ENCODE measurements around the gene CCR6. TPM values are rescaled to one million over a fixed set of nuclear protein-coding genes. Genes with fewer than 3 reads are reported as not detected.

Gene CCR6
- total RNA-seq, 4 donors from 2014 or later, result 0.23 to 2.4 (median 0.57) TPM; not detected in 1

DNA sequence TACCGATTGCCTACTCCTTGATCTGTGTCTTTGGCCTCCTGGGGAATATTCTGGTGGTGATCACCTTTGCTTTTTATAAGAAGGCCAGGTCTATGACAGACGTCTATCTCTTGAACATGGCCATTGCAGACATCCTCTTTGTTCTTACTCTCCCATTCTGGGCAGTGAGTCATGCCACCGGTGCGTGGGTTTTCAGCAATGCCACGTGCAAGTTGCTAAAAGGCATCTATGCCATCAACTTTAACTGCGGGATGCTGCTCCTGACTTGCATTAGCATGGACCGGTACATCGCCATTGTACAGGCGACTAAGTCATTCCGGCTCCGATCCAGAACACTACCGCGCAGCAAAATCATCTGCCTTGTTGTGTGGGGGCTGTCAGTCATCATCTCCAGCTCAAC lies 13.5 kb downstream of the CCR6 start:
- no peak for DNase-seq
- 82 to 85% methylated on average over 13 of the region's 13 CpGs for WGBS, 2 donors
- TF ChIP-seq CTCF (IDR thresholded peaks at IDR 0.05), result no peak
- TF ChIP-seq POLR2A (IDR thresholded peaks at IDR 0.05), result no peak
- Histone ChIP-seq H3K9me3 (no peaks in the 10 kb centered on the region), H3K4me3 (no peak overlapping the region), H3K36me3 (no peaks in the 10 kb centered on the region), H3K4me1 (no peaks in the 10 kb centered on the region), H3K27ac (no peak overlapping the region), H3K27me3 (peaks cover 0 to 13% (median 0%) of the 10 kb centered on the region in 4 donors)
- intact Hi-C loops (cut with DNase I), result no loop called here

- intact Hi-C loops (cut with DNase I), result no loop called here
Observed at GRCh38 chr6:167137081-167137480, 14.2 kb downstream of the CCR6 start.

GRCh38 chr6:167137881-167138280 lies 15.0 kb downstream of the CCR6 start:
- H3K27ac ChIP-seq, result no peak overlapping the region
- H3K36me3 ChIP-seq, result no peaks in the 10 kb centered on the region
- DNase-seq, result no peak
- H3K27me3 ChIP-seq, result peaks cover 0 to 20% (median 0%) of the 10 kb centered on the region in 4 donors
- H3K4me3 ChIP-seq, result no peak overlapping the region
- 41 to 59% methylated on average over 6 of the region's 6 CpGs for WGBS, 2 donors
- intact Hi-C loops (cut with DNase I), result no loop called here
- TF ChIP-seq CTCF (IDR thresholded peaks at IDR 0.05), result no peak
- TF ChIP-seq POLR2A (IDR thresholded peaks at IDR 0.05), result no peak
- H3K9me3 ChIP-seq, result no peaks in the 10 kb centered on the region
- H3K4me1 ChIP-seq, result no peaks in the 10 kb centered on the region

More at GRCh38 chr6:167137081-167137480, 14.2 kb downstream of the CCR6 start:
- Histone ChIP-seq H3K36me3 (no peaks in the 10 kb centered on the region), H3K27me3 (peaks cover 0 to 18% (median 0%) of the 10 kb centered on the region in 4 donors), H3K4me1 (no peaks in the 10 kb centered on the region), H3K9me3 (no peaks in the 10 kb centered on the region), H3K4me3 (no peak overlapping the region), H3K27ac (no peak overlapping the region)
- WGBS, 2 donors, result 94 to 95% methylated on average over 9 to 10 of the region's 10 CpGs
- TF ChIP-seq CTCF (IDR thresholded peaks at IDR 0.05), result no peak
- no peak for TF ChIP-seq POLR2A (IDR thresholded peaks at IDR 0.05)
- DNase-seq, result no peak

GRCh38 chr6:167139761-167140160 lies 16.9 kb downstream of the CCR6 start:
- intact Hi-C loops (cut with DNase I), result loop anchor here (5.0 kb wide), 1 partner anchor 352 kb away; no protein-coding TSS in a partner anchor
- Histone ChIP-seq H3K4me1 (no peaks in the 10 kb centered on the region), H3K4me3 (no peak overlapping the region), H3K36me3 (no peaks in the 10 kb centered on the region), H3K9me3 (no peaks in the 10 kb centered on the region), H3K27me3 (peaks cover 0 to 38% (median 0%) of the 10 kb centered on the region in 4 donors), H3K27ac (no peak overlapping the region)
- 89 to 91% methylated on average over 4 of the region's 4 CpGs for WGBS, 2 donors
- TF ChIP-seq POLR2A (IDR thresholded peaks at IDR 0.05), result no peak
- no peak for TF ChIP-seq CTCF (IDR thresholded peaks at IDR 0.05)
- no peak for DNase-seq

- peaks cover 0 to 48% (median 0%) of the 10 kb centered on the region in 4 donors for H3K27me3 ChIP-seq
- no peak overlapping the region for H3K27ac ChIP-seq
- DNase-seq, result no peak
- no peaks in the 10 kb centered on the region for H3K36me3 ChIP-seq
- H3K9me3 ChIP-seq, result no peaks in the 10 kb centered on the region
- H3K4me1 ChIP-seq, result no peaks in the 10 kb centered on the region
- H3K4me3 ChIP-seq, result no peak overlapping the region
- intact Hi-C loops (cut with DNase I), result loop anchor here (5.0 kb wide), 1 partner anchor 354 kb away; no protein-coding TSS in a partner anchor
- TF ChIP-seq POLR2A (IDR thresholded peaks at IDR 0.05), result no peak
- 48 to 72% methylated on average over 5 to 10 of the region's 10 CpGs for whole genome bisulfite sequencing, 2 donors
Observed at GRCh38 chr6:167140589-167141474, 17.9 kb downstream of the CCR6 start.
